AML-193 (cell line): ENCODE data around the gene TCF25.
A peak's percentile ranks its signal among the peaks of the same experiment; 100 is the strongest.

ENCODE experiments used
- DNase-seq, 2 experiments: peaks; one replicate each; lab custom pipeline; 2025; lab: John Stamatoyannopoulos, UW

TCF25 gene

GRCh38 chr16:89945654-89946053 is 72.3 kb downstream of the TCF25 start:
- no peak for DNase-seq

DNA sequence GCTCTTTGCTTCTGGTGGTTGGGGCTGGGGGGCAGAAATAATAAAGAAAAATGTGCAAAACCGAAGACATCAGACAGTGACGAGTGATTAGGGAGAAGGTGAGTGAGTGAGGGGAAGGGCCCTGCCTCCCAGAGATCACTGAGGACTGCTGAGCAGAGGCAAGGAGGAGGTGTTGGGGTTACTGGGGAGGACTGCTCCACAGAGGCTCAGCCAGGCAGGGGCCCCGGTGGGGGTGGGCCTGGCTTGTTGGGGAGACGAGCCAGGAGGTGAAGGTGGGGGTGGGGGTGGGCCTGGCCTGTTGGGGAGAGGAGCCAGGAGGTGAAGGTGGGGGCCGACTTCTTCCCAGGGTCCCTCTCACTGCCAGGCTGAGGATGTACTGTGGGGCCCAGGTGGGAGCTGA is 73.1 kb downstream of the TCF25 start:
- DNase-seq: no peak

DNA sequence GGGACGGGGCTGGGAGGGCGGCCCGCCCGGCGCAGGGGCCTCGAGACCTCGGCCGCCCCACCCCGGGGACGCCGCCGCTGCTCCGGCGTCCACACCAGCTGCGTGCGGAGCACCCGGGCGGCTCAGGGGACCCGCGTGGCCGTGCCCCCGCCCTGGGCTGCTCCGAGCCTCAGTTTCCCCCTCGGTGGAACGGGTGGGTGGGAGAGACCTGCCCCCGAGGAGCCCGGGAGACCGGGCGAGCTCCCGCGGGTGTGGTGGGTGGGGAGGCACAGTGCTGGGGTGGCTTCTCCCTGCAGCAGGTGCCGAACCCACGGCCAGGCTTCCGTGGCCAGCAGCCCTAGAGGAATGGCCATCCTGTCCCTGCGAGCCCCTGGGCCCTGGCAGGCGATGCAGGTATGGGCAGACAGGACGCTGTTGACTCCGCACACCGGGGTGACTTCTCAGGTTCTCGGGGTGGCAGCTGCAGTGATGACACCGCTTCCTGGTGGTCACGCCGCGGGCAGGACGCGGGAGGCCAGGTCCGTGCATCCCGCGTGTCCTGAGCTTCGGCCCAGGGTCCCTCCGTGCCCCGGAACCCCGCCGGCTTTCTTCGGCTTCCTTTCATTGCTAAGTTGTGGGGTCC is 75.8 kb downstream of the TCF25 start:
- DNase-seq: no peak

DNA sequence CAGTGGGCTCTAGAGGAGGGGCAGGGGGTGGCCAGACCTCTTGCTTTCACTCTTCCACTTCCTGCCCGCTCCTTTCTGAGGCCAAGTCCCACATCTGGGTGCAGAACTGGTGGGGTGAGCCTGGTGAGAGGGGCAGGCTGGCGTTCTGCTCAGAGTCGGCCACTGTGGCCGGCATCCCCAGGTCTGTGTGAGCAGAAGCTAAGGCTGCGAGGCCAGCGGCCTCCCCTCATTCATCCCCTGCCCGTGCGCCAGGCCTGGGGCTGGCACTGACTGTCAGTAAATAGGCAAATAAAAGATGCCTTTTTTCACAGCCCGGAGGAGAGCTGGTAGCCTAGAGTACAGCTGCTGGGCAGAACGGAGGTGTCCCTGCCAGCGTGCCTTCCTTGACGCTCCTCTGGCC is 76.4 kb downstream of the TCF25 start:
- no peak for DNase-seq

DNA sequence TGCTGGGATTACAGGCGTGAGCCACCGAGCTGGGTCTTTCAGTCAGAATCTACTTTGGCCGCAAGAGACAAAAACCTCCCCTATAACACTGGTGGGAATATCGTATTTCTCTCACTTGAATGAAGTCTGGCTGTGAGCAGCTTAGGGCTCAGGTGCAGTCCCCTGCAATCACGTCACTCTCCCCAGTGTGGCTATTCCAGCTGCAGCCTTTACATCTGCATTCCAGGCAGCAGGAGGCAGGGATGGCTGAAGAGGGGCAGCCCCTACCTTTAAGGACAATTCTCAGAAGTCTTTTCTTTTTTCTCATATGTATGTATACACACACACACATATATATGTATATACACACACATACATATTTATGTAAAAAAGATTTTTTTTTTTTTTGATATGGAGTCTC is 78.1 kb downstream of the TCF25 start:
- no peak for DNase-seq

DNA sequence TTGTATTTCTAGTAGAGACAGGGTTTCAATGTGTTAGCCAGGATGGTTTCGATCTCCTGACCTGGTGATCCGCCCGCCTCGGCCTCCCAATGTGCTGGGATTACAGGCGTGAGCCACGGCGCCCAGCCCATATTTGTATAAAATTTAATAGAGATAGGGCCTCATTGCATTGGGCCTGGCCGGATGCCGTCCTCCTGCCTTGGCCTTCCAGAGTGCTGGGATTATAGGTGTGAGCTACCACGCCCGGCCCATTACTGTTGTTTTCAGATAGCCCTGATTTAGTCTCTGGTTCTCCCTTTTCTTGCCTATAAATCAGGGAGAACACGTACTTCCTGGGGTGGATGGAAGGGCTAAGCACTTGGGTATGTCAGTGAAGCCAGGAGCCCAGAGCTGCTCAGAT is 78.7 kb downstream of the TCF25 start:
- no peak for DNase-seq

GRCh38 chr16:89952551-89952950 is 79.2 kb downstream of the TCF25 start:
- no peak for DNase-seq

DNA sequence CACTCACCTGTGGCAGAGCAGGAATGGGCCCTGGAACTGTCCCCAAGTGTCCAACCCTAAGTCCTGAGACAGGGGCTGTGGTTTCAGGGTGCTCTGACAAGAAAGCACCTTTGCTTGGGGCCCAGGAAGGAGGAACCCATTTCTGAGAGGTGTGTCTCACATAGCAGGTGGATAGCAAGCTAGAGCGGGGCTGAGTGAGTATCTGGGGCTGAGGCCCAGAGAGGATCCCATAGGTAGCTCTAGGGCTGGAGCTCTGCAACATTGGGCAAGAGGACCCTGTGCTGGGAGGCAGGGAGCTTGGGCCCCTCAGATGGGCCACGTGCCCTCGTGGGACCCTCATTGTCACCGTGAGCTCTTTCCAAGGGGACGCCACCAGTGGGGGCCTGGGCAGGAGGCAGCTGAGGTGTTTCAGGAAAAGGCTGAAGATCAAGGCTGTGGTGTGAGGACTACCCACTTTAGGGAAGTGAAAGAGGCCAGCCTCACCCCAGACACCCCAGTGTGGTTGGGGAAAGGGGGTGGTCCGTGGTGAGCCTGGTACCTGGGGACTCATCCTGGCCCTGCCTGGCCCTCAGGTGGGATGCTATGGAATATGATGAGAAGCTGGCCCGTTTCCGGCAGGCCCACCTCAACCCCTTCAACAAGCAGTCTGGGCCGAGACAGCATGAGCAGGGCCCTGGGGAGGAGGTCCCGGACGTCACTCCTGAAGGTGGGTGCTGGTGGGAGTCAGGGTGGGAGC is 80.4 kb downstream of the TCF25 start:
- no peak for DNase-seq

DNA sequence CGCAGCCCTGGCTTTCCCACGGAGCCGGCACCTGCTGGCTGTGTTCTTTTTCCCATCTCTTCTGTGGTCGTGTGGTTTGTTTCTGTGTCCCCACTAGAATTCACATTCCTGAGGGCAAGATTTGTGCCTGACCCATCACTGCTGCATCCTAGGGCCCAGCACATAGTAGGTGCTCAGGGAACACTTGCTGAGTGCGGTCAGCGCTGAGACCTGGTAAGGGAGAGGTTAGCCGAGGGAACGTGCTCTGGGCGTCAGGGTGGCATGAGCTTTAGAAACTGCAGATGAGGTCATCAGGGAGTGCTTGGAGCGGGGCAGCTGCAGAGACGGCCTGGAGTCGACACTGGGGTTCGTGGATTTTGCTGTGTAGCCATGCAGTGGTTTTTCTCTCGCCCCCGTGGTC is 81.1 kb downstream of the TCF25 start:
- no peak for DNase-seq

- DNase-seq: no peak
Observed at GRCh38 chr16:89955001-89955685, 81.8 kb downstream of the TCF25 start.

- peak; percentile 56 to 75 for DNase-seq
Observed at GRCh38 chr16:89956505-89957215, 83.3 kb downstream of the TCF25 start.

DNA sequence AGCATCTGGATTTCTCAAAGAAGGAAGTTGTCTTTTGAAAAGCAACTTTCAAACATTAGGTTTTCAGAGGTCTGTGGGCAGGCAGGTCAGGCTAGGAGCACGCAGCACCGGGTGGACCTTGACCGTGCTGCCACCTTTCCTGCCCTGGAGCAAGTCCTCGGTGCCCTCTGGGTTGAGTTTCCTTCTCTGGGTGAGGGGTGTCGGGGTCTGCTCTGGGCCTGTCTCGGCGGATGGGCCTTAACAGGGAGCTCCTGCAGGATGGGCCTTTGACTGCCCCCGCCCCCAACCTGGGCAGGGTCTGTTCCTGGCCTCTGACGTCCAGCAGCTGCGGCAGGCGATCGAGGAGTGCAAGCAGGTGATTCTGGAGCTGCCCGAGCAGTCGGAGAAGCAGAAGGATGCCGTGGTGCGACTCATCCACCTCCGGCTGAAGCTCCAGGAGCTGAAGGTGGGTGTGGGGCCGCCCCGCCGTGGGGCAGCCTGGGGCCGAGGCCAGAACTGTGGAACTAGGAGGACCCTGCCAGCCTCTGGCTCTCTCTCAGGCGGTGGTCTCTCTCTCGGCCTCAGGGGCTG is 83.9 kb downstream of the TCF25 start:
- no peak for DNase-seq

GRCh38 chr16:89958068-89958467 is 84.7 kb downstream of the TCF25 start:
- no peak for DNase-seq

DNA sequence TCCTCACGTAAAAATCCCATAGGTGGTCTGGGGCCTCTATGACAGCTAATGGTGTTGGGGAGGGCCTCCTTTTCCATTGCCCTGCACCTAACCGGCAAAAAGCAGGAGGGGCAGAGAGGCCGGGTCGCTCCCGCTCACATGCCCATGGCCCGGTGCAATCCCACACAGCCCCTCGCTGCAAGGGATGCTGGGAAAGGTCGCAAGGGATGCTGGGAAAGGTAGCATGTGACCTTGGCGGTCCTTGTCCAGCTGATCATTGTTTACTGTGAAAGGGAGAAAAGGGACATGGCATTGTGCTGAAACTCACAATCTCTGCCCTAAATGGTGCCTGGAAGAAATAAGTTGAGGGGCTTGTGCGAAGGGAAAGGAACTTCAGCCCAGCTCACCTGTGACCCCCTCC is 85.2 kb downstream of the TCF25 start:
- no peak for DNase-seq

DNA sequence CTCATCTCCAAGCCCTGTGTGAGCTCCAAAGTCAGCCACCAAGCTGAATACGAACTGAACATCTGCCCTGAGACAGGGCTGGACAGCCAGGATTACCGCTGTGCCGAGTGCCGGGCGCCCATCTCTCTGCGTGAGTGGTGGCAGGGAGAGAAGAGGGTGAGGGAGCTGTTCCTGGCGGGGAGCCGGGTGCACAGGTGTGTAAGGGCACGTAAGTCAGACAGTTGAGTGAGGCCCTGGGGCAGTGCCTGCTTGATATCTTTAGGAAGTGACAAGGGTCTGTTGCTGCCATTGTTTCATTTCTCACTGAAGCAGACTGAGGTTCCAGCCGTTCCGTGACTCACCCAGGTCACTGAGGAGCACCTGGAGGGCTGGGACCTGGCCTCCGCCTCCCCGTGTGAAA is 87.6 kb downstream of the TCF25 start:
- no peak for DNase-seq
